ENCODE measurements around the gene PRDM15.

Gene PRDM15

DNA sequence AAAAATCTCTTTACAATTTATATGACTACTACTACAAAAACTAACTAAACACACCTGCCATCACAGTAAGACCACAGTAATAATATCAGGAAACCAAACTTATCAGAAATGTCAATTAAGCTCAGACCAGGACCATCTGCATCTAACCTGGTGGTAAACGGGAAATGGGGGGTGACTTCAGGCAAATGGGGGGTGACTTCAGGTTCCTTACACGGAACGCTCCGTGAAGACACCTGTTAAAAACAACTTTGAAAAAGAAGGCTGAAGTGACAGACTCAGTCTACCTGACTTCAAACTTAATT is 15.8 kb downstream of the PRDM15 start:
- DNase-seq (ENCODE audit: low read depth): no peak

DNA sequence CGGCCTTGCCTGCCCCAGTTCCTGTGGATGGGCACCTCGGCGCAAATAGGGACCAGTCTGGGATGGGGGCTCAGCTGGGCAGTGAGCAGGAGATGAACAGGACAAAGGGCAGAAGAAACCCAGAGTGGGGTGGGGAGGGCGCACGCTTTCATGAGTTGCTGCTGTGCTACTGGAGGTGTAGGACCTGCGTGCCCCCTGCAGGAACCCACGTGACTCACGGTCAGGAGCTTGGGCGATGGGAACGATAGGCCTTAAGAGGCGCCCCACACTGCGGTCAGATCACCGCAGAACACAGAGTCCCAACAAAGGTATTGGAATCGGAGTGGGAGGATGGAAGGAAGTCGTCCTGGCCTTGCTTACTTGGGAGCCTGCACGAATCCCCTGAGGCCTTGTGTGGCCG is 17.2 kb downstream of the PRDM15 start:
- no peak for DNase-seq (ENCODE audit: low read depth)

DNA sequence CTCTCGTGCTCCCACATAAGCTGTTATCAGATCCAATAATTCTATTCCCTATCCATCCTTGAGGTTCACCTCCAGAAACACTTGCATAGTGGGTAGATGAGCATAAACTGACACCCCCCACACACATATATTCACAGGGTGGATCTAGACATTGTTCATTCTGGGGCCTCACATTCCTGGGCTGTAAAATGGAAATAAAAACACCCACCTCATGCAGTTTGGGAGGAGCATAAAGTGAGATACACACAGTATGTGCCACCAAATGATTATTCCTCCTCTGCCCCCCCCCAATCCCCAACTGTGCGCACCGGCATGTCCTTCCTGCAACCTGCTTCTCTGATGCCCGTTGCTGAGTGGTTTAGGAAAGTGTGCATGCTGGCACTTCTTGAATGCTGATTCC is 17.9 kb downstream of the PRDM15 start:
- no peak for DNase-seq (ENCODE audit: low read depth)

DNA sequence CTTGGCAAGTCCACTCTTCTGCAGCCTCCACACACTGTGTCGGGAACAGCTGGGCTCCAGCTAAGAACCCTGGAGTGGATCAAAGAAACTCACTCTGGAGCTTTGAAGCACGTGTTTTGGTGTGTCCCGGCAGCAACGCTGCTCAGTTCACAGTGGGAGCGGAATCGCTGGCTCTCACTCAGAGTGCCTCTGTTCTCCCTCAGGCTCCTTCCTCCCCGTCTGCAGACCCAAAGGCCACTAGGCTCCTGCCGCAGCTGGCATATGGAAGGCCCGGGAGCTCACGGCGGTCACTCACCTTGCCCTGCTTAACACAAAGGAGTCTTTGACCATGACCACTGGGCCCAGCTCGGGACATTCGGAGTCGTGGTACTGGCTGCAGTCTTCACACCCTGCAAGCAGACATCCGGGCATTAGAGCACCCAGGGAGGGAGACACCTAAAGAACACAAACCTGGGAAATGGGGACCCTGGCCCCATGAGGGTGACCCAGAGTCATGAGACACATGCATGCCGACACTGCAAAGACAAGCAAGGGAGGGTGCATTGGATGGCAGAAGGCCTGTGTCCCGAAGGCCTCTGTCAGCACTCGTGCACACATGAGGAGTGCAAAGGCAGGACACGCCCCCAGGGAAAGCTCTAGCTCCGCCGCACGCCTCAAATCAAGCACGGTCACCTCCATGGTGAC is 19.7 kb downstream of the PRDM15 start:
- DNase-seq (ENCODE audit: low read depth): no peak

DNA sequence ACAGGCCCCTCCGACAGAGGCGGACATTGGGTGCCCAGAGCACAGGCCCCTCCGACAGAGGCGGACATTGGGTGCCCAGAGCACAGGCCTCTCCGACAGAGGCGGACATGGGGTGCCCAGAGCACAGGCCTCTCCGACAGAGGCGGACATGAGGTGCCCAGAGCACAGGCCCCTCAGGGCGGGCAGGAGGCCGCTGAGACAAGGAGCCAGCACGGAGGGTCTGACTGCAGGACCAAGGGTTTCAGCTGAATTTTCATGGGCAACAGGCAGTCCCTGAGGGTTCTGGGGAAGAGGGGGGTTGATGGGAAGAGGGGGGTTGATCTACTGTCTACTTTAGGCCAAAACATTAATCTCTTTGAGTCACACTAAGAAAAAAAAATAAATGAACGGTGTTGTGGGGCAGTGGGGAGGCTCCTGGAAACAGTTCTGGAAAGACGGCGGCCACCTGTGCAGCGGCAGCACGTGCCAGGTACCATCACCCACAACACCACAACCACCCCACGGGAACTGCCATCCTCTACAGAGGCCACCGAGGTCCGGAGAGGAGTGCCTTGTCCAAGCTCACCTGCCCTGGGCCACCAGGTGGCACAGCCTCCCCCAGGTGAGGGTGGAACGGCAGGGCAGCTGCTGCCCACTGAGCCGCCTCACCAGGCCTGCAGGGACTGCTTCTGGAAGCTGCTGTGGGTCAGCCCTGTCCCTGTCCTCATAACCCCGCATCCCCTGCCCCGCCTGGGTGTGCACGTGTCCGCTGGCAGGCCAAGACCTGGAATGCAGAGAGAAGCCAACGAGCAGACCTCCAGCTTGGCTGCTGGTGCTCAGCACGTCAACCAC is 20.5 kb downstream of the PRDM15 start:
- no peak for DNase-seq (ENCODE audit: low read depth)

DNA sequence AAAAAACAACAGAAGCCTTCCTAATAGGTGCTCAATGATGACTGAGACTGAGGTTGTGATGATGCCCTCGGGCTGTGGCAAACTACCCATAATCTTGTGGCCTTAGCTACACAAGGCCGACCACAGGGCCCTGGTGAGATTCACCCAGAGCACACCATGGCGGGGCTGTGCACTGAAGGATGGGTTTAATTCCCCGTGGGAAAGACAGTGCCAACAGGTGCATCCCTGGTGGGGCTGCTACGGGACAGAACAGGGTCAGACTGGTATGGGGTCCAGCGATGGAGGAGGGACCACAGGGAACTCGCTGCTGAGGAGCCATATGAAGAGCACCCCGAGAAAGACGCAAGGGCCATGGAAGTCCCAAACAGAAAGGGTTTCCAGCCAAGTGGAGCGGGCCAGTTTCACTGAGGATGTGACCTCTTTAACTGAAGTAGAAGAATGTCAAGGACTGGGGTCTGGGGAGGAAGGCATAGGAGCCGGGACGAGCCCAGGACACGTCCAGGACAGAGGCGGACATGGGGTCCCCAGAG is 21.3 kb downstream of the PRDM15 start:
- DNase-seq (ENCODE audit: low read depth): no peak

DNA sequence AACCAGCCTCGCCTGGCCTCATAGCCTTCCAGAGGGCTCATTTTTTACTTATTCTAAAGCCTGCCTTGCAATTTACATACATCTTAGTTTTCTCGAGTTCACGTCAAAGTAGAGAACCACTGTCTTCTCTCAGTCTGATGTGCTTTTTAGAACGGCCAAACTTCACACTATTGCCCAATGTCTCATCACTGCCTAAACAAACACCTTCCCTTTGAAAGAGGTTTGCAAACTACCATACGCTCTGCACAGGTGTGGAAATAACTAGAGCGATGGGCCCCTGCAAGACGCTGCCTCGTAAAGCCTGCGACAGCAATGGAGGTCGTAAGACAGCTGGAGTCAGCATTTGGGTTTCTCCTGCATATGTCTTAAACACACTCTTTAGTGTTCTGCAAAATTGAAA is 22.6 kb downstream of the PRDM15 start:
- DNase-seq (ENCODE audit: low read depth): no peak

DNA sequence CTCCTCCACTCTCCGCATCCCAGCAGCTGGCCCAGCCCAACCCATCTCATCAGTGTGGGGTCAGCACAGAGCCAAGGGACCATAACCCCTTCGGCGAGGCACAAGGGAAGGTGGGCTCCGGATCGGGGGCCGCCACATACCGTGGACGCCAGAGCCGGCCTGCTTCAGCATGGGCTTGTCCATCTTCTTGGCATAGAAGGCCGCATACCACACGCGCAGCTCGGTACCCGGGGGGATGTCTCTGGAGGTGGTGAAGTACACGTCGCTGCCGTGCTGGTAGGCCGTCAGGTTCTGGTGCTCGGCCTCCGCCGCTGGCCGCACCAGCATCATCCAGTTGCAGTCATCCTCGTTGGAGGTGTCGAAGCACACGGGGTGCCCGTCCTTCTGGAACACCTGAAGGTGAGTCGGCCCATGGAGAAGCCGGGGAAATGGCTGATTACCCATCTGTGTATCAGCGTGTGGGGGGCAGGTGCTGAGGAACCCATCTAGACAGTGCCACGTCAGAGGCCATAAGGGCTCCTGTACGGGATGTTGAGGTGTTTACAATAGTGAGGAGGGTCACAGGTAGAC is 24.6 kb downstream of the PRDM15 start:
- DNase-seq (ENCODE audit: low read depth): no peak

DNA sequence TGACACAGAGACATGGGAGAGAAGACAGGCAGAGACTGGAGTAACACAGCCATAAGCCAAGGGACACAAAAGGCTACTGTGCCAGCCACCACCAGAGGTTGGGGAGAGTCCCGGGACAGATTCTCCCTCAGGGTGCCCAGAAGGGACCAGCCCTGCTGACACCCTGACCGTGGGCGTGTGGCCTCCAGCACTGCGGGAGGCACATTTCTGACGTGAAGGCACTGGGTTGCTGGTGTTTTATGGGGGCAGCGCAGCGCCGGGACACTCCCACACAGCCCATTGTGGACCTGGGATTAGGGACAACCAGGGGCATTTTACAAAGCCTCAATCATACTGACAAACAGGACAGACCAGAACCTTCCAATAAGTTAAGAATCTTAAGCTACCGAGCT is 26.2 kb downstream of the PRDM15 start:
- DNase-seq (ENCODE audit: low read depth): no peak

DNA sequence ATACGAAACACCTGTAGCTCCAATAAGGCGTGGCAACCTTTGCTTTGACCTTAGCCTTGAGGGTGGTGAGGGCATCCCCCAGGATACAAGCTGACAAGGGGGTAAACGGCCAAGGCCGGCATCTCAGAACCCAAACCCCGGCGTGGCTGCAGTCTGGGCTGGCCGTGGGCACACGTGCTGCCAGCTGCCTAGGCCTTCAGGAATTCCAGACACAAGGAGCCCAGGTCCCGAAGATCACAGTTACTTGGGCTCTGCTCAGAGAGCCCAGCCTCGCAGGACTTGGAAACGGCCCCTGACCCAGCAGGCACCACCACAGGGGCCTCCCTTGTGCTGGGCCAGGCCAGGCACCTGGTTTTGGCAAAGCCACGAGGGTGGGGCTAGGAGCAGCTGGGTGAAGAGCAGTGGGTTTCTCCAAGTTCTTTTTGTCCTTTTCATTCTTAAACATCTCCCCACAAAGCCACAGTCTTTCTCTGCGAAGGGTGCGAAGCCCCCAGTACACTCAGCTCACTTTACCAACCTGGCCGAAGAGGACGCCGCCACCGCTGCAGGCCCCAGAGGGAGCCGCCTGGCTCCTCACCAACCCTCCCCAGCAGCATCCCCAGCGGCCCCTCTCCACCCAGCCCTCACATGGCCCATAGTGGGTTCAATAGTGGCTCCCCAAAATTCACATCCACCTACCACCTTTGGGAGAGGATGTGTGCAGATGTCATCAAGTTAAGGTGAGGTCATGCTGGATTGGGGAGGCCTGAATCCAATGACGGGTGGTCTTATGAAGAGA is 26.8 kb downstream of the PRDM15 start:
- DNase-seq (ENCODE audit: low read depth): no peak

DNA sequence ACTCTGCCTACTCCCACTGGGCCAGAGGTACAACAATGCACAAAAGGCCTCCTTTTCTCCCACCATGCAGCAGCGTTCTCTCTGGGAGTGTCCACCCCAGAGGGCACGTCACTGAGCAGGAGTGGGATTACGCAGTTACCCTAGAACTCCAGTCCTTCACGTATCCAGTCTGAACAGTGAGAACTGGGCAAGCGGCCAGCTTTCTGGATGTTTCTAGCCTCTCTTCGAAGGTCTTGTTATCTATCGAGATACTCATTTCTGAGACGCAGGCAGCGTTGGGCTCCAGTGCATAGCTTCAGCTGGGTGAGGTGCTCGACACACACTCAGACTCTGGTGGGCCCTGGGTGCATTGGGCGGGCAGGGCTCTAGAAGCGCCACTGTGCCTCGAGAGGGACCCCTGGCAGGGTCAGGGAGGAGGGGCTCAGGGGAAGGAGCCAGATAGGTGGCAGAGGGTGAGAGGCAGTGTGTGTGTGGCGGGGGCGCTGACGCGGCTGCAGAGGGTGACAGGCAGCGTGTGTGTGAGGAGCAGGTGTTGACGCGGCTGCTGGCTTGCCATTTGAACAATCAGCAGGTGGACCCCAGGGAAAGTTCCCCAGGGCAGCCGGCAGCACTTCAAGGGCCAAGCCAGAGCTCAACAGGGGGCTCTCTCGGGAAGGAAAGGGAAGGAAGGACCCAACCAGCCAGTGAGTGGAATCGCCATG is 27.9 kb downstream of the PRDM15 start:
- DNase-seq (ENCODE audit: low read depth): no peak

DNA sequence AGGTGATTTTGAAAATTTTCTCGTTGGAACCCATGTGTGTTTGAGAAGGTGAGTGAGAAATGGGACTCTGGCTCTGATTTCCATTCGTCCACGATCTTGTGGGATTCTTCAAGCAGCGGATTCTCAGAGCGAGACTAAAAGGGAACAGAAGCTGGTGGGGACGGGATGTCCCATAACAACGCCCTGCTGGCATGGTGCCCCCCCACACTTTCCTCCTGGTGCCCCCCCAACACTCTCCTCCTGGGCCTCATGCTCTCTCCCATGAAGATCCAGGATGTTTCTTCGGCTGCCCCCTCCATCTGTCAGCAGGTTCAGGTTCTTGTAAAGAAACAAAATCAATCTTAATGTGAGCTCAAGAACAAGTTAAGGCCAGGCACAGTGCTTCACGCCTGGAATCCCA is 29.1 kb downstream of the PRDM15 start:
- DNase-seq (ENCODE audit: low read depth): no peak

DNA sequence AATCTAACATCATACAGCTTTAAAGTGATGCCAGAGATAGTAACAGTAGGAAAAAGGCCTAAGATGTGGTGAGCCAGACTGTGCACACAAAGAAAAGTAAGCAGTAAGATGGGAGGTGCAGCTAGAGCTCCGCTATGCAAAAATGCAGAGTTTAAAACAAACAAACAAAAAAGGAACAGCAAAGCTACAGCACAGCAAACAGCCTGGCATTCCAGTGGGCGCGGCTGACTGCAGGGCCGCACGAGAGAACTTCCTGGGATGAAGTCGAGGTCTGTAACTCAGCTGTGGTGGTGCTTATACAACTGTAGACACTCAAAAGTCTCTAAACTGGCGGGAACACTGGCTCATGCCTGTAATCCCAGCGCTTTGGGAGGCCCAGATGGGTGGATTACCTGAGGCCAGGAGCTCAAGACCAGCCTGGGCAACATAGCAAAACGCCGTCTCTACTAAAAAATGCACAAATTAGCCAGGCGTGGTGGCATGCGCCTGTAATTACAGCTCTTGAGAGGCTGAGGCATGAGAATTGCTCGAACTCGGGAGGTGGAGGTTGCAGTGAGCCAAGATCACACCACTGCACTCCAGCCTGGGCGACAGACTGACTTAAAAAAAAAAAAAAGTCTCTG is 30.1 kb downstream of the PRDM15 start:
- no peak for DNase-seq (ENCODE audit: low read depth)

DNA sequence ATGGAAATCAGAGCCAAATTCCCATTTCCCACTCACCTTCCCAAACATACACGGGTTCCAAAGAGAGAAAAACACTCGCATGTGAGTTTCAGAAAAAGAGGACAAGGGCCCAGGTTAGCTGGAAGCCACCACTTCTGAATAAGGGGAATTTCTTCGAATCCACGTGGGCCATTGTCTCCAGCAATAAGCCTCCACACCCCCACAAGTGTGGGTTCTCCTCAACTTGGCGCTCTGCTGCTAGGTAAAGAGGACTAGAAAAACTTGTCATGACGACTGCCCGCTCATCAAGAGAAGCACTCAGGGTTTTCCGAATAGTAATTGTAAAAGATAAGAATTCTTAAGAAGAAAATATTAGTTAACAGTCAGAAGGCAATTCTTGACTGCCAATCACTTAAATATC is 30.6 kb downstream of the PRDM15 start:
- no peak for DNase-seq (ENCODE audit: low read depth)

DNA sequence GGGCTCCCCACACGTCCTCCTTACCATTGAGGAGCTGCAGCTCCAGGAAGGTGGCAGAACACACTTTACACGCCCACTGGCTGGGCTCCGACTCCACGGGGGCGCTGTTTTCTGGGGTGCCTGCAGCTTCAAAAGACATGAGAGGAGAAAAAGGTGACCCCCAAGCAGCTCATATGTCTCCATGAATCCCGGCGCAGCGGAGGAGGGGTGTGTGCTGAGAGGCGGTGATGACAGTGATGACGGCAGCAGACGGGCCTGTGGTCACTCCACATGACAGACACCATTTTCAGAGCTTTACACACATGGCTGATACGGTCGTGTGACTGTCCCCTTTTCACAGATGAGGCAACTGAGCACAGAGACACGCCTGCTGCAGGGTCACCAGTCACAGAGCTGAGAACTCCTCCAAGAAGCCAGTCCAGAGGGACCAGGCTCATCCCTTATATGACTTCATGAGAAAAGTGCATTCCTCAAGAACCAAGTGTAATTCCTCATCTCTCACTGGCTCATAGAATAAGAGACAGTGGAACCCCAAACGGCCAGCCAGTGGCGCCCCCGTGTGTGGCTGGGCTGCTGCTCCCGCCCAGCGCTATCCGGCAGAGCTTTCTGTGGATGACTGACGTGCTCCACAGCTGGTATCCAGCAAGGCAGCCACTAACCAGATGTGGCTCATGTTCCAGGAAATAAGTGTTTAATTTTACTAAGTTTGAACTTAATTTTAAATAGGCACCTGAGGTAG is 31.9 kb downstream of the PRDM15 start:
- no peak for DNase-seq (ENCODE audit: low read depth)

DNA sequence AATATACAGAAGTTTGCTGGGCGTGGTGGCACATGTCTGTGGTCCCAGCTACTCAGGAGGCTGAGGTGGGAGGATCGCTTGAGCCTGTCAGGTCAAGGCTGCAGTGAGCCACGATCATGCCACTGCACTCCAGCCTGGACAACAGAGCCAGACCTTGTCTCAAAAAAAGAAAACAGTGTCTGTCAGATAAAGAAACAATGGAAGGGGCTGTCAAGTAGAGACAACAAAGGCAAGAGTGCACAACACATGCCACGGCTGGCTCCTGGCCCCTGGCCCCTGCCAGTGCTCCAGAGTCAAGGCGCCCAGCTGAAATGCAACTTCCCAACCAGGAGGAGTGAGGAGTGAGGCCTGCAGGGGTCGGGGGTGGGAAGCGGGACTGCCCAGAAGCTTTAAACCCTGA is 32.6 kb downstream of the PRDM15 start:
- DNase-seq (ENCODE audit: low read depth): no peak

DNA sequence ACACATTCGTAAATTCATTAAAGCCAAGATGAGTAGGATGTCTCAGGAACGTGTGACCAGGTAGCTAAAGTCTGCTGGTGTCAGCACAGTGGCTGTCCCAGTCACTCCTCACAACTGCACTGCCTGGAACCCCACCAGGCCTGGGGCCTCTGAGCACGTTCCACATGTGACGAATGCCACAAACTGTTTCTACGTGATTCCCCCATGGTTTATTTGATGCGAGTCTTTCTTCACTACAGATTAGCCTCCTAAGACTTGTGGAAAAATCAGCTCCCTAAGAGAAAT is 33.2 kb downstream of the PRDM15 start:
- DNase-seq (ENCODE audit: low read depth): no peak

DNA sequence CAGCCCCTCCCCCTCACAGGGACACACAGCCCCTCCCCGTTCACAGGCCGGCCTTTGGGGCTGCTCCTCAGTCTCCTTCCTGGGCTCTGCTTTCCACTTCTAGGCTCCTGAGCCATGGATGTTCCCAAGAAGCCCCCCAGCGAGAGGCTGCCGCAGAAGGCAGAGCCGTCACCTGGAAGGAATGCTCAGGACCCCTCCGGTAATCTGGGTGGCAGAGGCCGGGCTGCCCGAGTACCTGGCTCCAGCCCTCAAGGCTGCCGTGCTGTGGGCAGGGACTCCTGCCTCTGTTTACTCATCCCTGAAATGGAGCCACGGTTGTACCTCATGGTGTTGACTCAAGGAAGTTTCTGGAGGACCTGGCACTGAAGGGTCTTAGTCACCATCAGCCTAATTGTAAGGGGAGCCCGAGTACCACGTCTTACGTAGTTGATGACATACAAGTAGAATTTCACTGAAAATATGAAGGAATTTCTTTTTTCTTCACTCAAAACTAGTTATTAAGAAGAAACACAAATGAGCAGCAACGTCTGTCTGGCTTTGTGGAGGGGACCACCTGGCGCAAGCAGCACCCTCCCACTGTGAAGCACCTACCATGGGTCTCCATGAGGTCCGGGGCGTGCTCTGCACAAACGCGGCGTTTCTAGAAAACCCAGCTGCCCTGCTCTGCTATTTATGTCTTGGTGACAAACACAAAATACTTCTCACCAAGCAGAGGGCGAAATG is 33.7 kb downstream of the PRDM15 start:
- no peak for DNase-seq (ENCODE audit: low read depth)

DNA sequence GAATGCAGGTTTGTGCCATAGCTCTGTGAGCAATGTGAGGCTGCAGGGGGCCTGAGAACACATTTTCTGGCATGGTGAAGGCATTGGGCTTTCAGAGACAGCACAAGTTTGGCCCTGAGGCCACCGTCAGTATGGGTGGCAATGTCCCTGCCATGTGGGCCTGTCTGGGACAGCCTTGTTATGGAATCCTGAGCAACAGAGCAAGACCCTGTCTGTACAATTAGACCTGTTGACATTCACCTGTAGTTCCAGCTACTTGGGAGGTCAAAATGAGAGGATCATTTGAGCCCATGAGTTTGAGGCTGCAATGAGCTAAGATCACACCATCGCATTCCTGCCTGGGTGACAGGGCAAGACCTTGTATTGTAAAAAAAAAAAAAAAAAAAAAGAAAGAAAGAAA is 35.6 kb downstream of the PRDM15 start:
- no peak for DNase-seq (ENCODE audit: low read depth)

DNA sequence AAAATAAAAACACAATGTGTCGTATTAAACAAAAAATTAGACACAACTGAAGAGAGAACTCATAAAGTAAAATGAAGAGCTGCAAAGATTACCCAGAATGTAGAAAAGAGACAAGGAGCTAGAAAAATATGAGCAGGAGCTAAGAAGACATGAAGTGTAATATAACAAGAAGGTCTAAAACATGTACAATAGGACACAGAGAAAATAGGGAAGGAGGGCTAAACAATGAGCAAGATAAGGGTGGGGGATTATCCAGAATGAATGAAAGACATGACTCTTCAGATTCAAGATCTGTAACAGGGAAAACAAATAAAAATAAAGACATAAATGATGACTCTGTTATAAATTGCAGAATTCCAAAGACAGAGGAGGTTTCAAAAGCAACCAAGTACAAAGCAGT is 38.3 kb downstream of the PRDM15 start:
- no peak for DNase-seq (ENCODE audit: low read depth)
